Cerebellar nuclear complex (tissue), 1 donor: ENCODE data around the gene TACR1.
"Not testable (repeated sequence)": the region's sequence is repeated elsewhere in the genome, so short reads cannot be mapped to it uniquely, and the experiment has no call there.

Experiments
- DNase-seq, 2 experiments: peaks; one replicate each; lab custom pipeline; 2025; lab: John Stamatoyannopoulos, UW

The TACR1 gene

DNA sequence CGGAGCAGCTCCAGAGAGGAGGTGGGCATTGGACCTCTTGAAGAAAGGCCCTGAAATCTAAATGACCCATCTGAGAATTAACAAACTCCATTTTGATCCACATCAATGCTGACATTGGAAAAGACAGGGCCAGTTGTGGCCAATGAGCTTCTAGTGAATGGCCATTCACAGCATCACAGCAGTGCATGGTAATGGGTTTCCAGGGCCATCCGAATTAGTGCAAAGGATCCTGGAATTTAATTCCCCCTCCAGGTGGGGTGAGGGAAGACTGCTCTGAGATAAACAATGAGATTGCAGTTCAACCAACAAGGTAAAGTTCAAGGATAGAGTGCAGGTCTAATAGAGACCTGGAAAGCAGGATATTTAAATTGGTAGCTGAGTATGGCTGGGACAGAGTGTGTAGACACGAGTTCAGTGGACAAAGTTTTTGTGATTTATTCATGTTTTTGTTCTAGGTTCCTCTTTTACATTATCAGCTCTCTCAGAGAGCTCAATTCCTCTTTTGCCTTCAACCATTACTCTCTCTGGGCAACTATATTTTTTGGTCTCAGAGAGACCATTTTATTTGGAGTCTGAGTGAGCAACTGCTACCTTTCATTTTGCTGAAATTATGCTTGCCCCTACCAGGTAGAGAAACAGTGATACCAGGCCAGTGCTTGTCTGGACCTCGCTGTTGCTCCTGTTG, 5.0 kb downstream of the TACR1 start:
- DNase-seq = no peak

DNA sequence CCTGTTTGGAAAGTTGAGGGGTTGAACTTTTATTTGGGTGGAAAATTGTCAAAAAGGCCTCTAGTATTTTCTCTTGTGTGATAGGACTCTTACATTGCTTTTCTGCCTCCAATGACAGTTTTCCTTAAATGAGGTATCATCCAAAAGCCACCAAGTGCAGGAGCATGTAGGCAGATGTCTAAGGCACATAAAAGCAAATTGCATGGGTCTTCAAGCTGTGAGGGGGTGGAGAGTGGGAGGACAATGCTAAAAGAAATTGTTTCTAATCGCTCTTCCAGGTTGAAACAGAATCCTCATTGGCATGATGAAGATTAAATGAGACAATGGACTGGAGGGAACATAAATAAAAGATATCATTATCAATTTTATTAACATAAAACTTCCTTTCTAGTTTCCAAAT, 6.8 kb downstream of the TACR1 start:
- DNase-seq = no peak

DNA sequence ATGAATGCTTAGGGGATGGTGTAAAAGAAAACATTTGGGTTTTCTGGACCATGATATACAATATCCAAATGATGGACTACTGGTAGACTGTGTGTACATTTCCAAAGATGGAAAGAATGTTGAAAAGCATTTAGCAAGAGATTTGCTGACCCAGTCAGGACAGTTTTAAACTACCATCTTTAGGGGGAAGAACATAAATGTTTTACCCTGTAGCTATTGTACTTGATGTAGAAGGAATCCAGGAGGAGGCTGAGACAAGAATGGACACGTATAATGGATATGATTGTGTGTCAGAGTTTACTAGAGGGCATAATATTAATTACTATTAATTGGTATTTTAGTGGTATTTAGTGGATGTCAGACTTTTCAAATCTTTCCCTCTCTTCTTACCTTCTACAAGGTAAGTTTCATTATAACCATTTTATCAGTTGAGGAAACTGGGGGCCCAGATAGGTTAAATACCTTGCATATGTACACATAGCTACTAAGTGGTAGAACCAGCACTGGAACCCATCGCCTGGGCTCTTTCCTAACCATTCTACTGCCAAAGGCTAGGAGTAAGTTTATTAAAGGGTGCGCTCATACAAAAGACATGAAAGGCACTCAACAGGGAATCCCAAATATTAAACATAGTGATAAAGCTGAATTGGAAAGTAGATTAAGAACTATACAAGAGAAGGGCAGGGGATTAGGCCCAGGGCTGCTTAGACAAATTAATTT, 8.9 kb downstream of the TACR1 start:
- DNase-seq = no peak

DNA sequence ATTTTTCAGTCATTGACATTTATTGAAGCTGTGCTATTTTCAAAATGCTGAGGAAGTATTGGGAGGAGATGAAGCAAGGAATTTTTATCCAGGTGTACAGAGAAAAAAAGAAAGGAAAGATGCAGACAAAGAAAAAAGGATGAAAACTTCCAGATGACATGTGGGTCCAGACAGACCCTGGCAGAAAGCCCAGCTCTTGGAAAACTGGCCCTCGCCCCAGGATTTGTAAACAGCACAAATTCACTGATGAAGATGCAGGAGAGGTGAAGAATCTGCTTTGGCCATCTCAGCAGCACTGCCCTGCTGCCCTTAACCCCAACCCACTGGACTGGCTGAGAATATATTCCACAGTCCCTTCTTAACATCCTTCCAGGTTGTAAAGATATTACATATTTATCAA, 12.5 kb downstream of the TACR1 start:
- no peak for DNase-seq

DNA sequence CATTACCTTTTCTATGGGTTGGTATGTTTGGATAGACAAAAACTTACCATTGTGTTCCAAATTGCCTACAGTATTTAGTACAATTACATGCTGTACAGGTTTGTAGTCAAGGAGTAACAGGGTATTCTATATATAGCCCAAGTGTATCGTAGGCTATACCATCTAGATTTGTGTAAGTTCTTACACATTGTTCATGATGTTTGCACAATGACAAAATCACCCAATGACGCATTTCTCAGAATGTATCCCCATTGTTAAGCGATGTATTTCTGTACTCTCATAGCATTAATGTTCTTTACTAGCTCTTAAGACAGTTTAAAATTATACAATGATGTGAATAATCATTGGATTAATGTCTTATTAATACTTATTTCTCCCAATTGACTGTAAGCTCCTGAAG, 16.7 kb downstream of the TACR1 start:
- no peak for DNase-seq

DNA sequence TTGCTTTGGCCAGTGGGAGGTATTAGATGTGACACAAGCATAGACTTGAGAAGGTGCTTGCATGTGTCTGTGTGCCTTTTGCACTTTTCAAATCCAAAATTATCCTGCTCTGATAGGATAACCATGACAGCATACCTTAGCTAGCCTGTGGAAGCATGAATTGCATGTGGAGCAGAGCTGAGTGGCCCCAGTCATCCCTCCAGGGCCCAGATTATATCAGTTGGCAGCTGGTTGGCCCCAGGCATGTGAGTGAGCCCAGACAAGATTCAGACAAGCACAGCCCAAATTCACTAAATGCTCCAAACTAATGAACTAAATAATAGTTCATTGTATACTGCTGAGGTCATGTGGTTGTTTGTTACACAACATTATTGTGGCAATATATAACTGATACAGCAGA, 18.8 kb downstream of the TACR1 start:
- DNase-seq = no peak

DNA sequence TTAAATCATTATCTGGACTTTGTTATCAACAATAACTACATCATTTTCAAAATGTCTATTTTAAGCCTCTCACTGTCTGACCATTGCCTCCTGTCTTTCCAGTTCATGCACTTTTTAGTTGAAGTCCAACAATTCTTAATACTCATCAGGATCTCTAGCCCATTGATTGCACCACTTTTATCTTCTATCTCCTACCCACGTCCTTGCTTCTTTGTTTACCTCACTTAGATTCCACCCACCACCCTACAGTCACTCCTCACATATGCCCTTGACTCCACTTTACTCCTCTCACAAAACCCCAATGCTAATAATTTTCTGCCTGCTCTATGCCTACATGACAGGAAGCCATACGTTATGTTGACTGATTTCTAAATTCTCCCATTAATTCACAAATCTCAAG, 21.9 kb downstream of the TACR1 start:
- DNase-seq = no peak

DNA sequence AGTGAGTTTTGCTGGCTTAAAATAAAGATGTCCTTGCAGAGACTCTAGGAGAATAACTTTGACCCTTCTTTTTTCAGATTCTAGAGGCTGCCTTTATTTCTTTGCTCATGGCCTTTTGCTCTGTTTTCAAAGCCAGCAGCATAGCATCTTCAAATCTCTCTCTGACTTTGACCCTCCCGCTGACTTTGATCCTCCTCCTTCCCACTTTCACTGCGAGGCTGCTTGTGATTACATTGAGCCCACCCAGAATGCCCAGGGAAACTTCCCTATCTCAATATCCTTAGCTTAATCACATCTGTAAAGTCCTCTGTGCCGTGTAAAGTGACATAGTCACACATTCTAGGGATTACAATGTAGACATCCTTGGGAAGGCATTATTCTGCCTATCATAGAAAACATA, 23.9 kb downstream of the TACR1 start:
- no peak for DNase-seq

DNA sequence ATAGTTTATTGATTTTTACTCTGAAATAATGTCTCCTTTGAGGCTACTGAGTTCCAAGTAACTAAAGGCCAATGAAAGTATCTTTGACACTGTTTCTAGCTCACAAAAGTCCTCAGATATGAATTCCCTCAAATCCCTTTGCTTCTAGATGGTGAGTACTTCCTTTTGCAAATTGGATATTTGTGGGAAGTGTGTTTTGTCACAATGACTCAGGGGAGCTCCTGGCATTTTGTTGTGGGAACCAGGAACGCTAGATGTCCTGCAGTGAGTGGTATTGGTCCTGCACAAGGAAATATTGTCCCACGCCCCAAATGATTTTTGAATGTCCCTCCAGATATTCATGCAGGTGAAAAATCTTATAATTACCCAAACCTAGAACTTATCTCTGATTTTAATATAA, 24.3 kb downstream of the TACR1 start:
- DNase-seq = no peak

DNA sequence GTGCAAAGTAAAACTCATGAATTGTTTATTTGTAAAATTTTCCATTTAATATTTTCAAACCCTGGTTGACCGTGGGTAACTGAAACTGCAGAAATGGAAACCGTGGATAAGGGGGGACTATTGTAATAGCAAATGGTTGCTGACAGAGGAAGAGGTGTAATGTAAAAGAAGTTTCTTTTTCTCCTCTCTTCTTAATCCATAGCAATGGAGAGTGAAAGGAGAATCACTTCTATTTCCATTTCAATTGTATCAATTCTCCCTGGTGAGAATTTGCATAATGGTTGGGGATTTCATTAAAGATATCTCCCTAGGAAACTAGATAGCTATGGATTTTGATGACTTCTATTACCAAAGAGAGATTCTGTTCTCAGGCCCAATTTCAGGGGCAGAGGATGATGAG, 24.8 kb downstream of the TACR1 start:
- no peak for DNase-seq

DNA sequence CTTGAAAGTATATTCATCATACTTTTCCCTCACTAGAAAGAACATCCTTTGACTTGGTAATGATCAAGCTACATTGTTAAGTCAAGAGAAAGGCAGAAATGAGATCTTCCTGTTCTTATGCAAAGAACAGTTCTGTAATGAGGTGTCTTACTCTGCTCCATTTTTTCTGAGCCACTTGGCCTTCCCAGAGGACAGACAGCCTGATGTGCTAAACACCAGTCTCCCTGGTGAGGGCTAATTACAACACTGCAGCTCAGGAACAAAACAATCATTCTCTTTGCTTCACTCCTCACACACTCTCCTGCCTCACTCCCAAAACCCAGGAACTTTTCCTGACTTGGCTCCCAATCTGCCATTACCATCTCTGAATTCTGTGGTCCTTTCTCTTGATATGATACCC, 25.6 kb downstream of the TACR1 start:
- no peak for DNase-seq

DNA sequence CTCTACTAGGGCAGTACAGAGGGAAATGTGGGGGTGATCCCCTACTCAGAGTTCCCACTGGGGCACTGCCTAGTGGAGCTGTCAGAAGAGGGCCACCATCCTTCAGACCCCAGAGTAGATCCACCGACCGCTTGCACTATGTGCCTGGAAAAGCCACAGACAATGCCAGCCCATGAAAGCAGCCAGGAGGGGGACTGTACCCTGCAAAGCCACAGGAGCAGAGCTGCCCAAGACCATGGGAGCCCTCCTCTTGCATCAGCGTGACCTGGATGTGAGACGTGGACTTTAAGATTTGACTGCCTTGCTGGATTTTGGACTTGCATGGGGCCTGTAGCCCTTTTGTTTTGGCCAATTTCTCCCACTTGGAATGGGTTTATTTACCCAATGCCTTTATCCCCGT, 27.9 kb downstream of the TACR1 start:
- not testable (repeated sequence) for DNase-seq

DNA sequence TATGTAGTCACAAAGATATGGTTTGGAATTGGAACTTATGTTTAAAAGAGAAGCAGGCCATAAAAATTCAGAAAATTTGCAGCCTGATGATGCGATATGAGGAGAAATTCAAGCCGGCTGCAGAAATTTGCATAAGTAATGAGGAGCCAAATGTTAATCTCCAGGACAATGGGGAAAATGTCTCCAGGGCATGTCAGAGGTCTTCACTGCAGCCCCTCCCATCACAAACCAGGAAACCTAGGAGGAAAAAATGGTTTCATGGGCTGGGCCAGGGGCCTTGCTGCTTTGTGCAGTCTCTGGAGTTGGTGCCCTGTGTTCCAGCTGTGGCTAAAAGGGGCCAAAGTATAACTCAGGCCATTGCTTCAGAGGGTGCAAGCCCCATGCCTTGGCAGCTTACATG, 28.4 kb downstream of the TACR1 start:
- DNase-seq = no peak

DNA sequence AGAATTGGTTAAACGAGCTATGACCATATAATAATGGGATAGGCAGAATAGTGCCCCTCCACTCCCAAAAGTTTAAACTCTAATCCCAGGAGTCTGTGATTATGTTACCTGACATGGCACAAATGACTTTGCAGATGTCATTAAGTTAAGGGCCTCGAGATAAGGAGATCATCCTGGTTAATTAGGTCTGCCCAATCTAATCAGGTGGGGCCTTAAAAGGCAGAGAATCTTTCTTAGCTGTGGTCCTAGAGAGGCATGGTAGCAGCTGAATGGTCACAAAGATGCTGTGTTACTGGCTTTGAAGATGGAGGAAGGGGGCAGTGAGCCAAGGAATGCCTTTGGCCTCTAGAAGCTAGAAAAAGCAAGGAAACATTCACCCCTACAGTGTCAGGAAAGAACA, 31.1 kb downstream of the TACR1 start:
- DNase-seq = no peak

DNA sequence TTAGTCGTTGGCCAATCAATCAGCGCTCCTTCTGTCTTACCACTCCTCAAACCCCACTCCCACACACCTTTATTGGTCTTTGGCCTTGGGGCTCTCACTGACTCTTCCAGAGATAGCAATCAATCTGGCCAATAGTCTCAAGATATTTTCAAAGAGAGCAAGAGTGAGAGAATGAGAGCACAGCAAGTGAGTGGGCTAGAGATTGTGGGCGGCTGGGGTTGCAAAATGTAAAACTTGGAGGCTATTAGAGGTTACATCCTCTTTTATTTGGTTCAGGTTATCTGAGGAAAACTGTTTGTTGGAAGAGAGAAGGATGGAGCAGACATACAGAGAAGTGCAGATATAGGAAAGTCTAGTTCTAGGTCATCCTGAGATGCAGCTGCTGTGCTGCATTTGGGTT, 32.8 kb downstream of the TACR1 start:
- DNase-seq = no peak

DNA sequence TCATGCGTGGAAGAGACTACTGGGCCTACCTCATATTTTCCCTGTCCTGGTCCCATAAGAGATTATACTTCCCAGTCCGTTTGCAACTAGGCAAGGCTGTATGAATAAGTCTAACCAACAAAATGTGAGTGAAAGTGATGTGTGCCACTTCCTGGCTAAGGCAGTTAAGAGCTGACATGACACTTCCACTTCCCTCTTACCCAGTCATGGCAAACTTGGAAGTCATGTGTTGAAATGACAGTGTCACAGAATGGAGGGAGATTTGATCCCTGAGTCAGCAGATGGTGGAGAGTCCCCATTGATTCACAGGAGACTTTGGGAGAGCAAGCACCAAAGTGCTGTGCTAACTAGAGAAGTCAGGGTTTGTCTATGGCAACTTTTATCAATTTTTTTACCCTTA, 36.4 kb downstream of the TACR1 start:
- no peak for DNase-seq

DNA sequence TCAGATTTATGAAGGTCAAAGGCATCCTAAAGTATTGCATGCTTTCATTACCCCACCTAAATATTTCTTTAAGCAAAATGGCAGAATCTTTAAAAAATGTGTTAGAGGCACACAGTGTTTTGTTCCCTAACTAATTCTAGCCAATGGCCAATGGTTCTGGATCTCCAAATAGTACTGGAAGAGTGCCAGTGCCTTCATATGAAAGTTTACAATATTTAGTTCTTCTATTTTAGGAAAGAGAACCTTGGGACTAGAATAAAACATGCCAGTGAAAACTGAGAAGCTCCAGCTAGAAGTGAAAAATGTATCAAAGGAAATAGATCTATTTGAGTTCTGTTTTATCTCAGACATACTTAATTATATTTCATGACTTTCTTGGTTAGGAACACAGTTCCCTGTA, 37.1 kb downstream of the TACR1 start:
- DNase-seq = no peak

DNA sequence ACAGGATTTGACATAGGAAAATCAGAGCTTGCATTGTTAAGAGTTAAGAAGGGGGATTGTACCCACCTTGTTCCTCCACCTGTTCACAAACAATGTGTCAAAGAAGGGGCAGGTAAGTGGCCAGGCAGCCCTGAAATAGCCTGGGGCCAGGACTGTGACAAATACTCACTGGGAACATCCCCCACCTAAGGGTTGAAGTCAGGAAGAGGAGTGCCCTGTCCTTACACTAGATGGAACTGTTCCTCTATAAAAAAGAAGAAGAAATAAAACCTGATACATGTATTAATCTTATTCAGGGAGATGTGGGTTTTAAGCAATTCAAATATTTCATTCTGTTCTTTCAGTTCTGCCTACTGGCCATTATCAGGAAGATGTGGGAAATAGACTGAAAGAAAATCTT, 41.9 kb downstream of the TACR1 start:
- DNase-seq = no peak

DNA sequence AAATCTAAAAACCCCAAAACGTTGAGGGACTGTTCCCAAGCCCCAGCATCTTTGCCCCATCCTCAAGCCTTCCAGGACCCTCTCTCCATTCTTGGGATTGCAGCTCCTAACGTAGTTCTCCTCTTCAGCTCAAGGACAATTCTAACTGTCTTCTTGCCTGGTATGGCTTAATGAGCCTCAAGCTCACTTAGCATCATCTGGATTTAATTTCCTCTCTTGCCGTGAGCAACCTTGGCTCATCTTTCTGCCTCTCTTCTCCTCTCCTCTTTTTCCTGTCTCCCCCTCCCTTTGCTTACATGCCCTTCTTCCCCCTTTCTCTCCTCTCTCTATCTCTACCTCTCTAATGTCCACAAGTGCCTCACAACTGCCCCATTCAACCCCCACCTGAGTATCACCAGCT, 44.2 kb downstream of the TACR1 start:
- no peak for DNase-seq

DNA sequence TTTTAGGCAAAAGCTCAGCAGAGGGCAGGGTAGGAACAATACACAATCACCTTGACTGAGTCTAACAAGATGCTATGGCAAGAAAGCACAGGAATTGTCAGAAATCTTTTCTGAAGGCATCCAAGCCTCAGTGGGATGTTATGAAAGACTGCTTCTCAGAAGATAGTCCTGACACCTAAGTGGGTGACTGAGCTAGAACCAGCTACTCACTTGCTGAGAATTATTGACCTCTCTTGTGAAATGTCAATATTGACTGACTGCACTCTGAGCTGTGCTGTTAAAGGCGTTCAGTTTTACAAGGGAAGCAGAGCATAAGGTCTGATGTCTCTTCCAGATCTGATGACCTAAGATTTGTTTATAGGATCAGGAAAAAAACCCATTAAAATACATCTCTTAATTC, 46.1 kb downstream of the TACR1 start:
- no peak for DNase-seq

DNA sequence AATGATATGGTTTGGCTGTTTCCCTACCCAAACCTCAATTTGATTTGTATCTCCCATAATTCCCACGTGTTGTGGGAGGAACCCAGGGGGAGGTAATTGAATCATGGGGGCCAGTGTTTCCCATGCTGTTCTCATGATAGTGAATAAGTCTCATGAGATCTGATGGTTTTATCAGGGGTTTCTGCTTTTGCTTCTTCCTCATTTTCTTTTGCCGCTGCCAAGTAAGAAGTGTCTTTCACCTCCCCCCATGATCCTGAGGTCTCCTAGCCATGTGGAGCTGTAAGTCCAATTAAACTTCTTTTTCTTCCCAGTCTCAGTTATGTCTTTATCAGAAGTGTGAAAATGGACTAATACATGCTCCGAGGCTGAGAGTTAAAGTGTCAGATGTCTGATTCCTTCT, 47.1 kb downstream of the TACR1 start:
- DNase-seq = not testable (repeated sequence)

DNA sequence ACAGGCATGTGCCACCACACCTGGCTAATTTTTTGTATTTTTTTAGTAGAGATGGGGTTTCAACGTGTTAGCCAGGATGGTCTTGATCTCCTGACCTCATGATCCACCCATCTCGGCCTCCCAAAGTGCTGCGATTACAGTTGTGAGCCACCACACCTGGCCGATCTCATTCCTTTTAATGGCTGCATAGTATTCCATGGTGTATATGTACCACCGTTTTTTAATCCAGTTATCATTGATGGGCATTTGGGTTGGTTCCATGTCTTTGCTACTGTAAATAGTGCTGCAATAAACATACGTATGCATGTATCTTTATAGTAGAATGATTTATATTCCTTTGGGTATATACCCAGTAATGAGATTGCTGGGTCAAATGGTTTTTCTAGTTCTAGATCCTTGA, 51.4 kb downstream of the TACR1 start:
- not testable (repeated sequence) for DNase-seq

DNA sequence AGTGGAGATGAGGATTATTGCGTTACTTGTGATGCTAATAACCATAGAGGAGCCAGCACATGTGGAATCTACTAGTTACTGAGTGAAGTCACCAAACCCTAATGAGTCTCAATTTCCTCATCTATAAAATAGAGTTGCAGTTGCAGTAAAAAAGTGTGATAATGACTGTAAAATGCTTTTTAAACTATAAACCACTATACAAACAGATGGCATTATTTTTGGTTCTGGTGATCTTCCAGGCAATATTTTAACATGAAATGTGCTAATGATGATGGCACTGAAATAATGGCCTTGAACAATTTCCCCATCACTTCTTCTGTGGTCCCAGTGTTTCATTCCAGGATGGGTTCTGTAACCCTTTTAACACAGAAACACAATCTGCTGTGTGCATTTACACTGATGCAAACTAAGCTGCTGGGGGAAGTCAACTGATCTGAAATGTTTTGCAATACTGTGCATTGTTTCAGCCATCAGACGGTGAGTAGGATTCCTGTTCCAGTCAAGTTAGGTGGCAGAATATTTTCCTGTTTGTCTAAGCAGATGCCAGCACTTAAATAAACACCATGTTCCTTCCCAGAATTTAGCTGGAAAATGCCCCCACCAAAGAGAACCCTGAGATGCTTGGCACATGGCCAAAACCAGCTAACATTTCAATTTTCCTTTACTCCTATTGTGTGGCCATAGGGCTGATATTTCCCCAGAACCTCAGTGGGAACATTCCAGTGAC, 52.6 kb downstream of the TACR1 start:
- DNase-seq = no peak
